GM21360 (cell line): Measurements from ENCODE around the gene UNC5CL.
A peak's percentile ranks its signal among the peaks of the same experiment; 100 is the strongest.

Experiments
- ATAC-seq: cut with Tn5 transposase; IDR thresholded peaks from one replicate; pipeline ENCODE4 v1.9.1; 2021; ENCODE audit warnings: mild to moderate bottlenecking, moderate library complexity; ENCODE audit not compliant: unreplicated experiment

Gene UNC5CL

GRCh38 chr6:41039060-41039998 lies at the start of gene UNC5CL:
UNC5CL (minus strand) TSS chr6:41039221; CDS start chr6:41035074, 4,147 bp downstream.
- ATAC-seq, result no peak

- ATAC-seq, result no peak
Observed at GRCh38 chr6:41088451-41088850, 49.4 kb upstream of the UNC5CL start.

GRCh38 chr6:41085182-41085581 lies 46.2 kb upstream of the UNC5CL start:
- ATAC-seq, result no peak

- ATAC-seq, result no peak
Observed at GRCh38 chr6:41083072-41083471, 44.1 kb upstream of the UNC5CL start.

GRCh38 chr6:41080621-41081020 lies 41.6 kb upstream of the UNC5CL start:
- no peak for ATAC-seq

- ATAC-seq, result no peak
Observed at GRCh38 chr6:41079080-41079479, 40.1 kb upstream of the UNC5CL start.

- no peak for ATAC-seq
Observed at GRCh38 chr6:41078101-41078500, 39.1 kb upstream of the UNC5CL start.

- ATAC-seq, result no peak
Observed at GRCh38 chr6:41077536-41077935, 38.5 kb upstream of the UNC5CL start.

GRCh38 chr6:41075651-41076626 lies 36.9 kb upstream of the UNC5CL start:
- no peak for ATAC-seq

- no peak for ATAC-seq
Observed at GRCh38 chr6:41074692-41075436, 35.8 kb upstream of the UNC5CL start.

GRCh38 chr6:41073968-41074691 lies 35.1 kb upstream of the UNC5CL start:
- ATAC-seq, result no peak

GRCh38 chr6:41073203-41073967 lies 34.4 kb upstream of the UNC5CL start:
- peak; percentile 21 for ATAC-seq

GRCh38 chr6:41072836-41073202 lies 33.8 kb upstream of the UNC5CL start, which contains the start of gene NFYA:
NFYA (plus strand) TSS chr6:41072974; CDS start chr6:41079090, 6,116 bp downstream.
- peak; percentile 62 for ATAC-seq

GRCh38 chr6:41071923-41072835 lies 33.2 kb upstream of the UNC5CL start, which contains the start of gene OARD1:
OARD1 (minus strand) TSS chr6:41072356; CDS start chr6:41071634, 722 bp downstream.
- peak; percentile 64 for ATAC-seq

GRCh38 chr6:41071501-41071922 lies 32.5 kb upstream of the UNC5CL start:
- no peak for ATAC-seq

- no peak for ATAC-seq
Observed at GRCh38 chr6:41066867-41067304, 27.9 kb upstream of the UNC5CL start.

- ATAC-seq, result no peak
Observed at GRCh38 chr6:41065550-41066026, 26.6 kb upstream of the UNC5CL start.

GRCh38 chr6:41064841-41065240 lies 25.8 kb upstream of the UNC5CL start:
- ATAC-seq, result no peak
